SW 1271 (cell line): ENCODE data around the gene ALDH16A1.

Source experiments
- DNase-seq, 2 experiments: peaks; one replicate each; lab custom pipeline; 2025; lab: John Stamatoyannopoulos, UW

ALDH16A1 gene

GRCh38 chr19:49488046-49488862, 35.2 kb downstream of the ALDH16A1 start:
- no peak for DNase-seq

DNA sequence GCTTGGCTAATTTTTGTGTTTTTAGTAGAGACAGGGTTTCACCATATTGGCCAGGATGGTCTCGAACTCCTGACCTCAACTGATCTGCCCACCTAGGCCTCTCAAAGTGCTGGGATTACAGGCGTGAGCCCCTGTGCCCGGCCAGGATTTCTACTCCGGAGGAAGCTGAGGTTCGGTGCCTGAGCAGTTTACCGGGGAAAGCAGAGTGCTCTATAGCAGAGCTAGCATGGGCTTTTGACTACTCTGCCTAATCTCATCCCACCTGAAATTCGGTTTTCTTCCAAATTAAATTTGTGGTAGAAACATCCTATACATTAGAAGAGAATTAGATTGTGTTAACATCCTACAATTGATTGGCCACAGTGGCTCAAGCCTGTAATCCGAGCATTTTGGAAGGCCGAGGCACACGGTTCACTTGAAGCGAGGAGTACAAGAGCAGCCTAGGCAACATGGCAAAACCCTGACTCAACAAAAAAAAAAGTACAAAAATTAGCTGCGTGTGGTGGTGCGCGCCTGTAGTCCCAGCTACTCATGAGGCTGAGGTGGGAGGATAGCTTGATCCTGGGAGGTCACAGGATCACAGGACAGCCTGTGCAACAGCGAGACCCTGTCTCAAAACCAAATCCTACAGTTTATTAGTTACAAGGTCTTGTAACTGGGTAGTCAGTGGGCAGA, 36.0 kb downstream of the ALDH16A1 start:
- DNase-seq = no peak

GRCh38 chr19:49489601-49490167, 36.7 kb downstream of the ALDH16A1 start:
- no peak for DNase-seq

DNA sequence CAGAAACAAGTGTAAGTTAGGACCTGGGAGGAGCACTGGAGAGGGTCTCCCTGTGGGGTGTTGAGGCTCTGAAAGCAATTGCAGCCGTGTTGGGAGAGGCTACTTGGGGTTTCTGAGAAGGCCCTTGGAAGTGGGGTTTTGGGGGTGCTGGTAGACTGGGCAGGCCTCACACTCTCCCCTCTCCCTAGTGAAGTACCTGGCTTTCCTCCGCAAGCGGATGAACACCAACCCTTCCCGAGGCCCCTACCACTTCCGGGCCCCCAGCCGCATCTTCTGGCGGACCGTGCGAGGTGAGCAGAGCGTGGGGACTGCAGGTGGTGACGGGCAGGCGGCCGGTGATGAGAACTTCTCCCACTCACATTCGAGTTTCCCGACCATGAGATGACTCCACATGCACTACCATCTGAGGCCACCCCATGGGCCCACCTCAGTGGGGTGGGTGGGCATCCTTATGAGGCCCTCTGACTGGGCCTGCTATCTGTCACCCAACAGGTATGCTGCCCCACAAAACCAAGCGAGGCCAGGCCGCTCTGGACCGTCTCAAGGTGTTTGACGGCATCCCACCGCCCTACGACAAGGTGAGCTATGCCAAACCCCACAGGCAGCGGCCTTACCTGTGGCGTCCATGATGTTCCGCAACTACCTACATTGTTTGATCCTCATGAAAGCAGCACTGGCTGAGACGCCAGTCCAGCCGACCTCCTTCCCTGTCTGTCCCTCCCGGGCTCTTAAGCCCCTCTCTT, 37.4 kb downstream of the ALDH16A1 start:
- DNase-seq = no peak

DNA sequence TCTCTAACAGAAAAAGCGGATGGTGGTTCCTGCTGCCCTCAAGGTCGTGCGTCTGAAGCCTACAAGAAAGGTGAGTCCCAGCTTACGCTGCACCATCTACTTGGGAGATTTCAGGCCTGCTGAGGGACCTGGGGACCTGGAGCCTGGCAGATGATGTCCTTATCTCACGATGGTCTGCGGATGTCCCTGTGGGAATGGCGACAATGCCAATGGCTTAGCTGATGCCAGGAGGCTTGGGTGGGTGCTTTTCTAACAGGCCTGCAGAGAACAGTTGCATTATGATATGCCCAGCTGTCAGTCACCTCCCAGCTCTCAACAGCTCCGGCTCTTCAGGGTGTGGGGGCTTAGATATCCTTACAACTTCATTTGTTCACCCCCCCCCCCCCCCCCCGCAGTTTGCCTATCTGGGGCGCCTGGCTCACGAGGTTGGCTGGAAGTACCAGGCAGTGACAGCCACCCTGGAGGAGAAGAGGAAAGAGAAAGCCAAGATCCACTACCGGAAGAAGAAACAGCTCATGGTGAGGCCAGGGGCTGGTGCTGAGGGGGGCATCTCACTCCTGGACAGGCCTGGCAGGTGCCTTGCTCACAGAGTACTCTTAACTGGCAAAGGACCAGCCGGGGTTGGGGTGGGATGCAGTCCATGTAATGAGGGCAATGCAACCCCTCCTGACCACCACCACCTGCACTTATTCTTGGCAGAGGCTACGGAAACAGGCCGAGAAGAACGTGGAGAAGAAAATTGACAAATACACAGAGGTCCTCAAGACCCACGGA, 38.2 kb downstream of the ALDH16A1 start:
- no peak for DNase-seq

- no peak for DNase-seq
Observed at GRCh38 chr19:49491804-49492572, 39.0 kb downstream of the ALDH16A1 start.

GRCh38 chr19:49492573-49493405, 39.8 kb downstream of the ALDH16A1 start:
- peak in 1 of 2 experiments; percentile 32 for DNase-seq

- no peak for DNase-seq
Observed at GRCh38 chr19:49496574-49497008, 43.6 kb downstream of the ALDH16A1 start.

GRCh38 chr19:49497047-49497788, 44.2 kb downstream of the ALDH16A1 start:
- DNase-seq = peak in 1 of 2 experiments; percentile 30

DNA sequence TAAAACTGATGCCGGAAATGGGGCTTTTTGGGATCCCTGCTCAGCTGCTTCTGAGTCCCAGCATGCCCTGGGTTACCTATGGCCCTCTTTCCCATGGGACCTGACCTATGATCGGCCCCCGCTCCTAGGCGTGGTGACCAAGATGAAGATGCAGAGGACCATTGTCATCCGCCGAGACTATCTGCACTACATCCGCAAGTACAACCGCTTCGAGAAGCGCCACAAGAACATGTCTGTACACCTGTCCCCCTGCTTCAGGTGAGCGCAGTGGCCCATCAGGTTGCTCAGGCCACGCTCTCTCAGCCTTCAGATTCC, 44.7 kb downstream of the ALDH16A1 start:
- DNase-seq = no peak

GRCh38 chr19:49498475-49498874, 45.5 kb downstream of the ALDH16A1 start:
- DNase-seq = no peak

GRCh38 chr19:49499030-49499670, 46.1 kb downstream of the ALDH16A1 start:
- DNase-seq = no peak

GRCh38 chr19:49502866-49503581, 50.0 kb downstream of the ALDH16A1 start:
- DNase-seq = peak in 1 of 2 experiments; percentile 37

DNA sequence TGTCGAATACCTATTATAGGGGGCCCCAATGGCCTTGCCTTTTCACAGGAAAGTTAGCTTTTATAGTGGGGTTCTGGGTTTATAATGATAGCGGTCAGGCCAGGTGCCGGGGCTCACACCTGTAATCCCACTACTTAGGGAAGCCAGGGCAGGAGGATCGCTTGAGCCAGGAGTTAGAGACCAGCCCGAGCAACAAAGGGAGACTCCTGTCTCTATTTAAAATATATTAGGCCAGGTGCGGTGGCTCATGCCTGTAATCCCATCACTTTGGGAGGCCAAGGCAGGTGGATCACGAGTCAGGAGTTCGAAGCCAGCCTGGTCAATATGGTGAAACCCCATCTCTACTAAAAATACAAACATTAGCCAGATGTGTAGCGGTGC, 50.5 kb downstream of the ALDH16A1 start:
- DNase-seq = no peak

- no peak for DNase-seq
Observed at GRCh38 chr19:49506575-49507105, 53.6 kb downstream of the ALDH16A1 start.

DNA sequence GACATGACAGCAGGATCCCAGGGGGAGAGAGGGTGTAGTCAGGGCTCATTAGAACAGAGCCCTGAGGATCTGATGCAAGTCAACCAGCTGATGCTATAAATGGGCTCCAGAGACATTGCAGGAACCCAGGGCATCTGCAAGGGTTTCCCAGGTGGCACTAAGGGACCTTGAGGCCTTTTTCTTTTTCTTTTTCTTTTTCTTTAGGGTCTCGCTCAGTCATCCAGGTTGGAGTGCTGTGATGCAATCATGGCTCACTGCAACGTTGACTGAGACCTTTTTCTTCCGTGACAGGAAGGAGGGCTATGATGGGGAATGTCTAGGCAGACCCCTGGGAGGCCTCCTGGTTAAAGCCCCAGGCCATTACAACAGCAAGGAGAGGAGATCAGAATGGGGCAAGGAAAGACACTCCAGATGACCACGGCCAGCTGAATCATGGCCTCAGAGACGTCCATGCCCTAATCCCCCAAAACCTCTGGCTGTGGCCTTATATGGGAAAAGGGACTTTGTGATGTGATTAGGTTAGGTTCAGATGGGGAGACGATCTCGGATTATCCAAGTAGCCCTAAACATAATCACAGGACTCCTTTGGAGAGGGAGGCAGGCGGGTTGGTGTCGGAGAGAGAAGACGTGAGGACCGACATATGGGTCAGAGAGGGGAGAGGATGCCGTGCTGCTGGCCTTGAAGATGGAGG, 54.9 kb downstream of the ALDH16A1 start:
- no peak for DNase-seq
